ENCODE measurements around the gene MPI.

GRCh38 chr15:74864296-74864695, 25.5 kb upstream of the MPI start:
- TF ChIP-seq CTCF (IDR thresholded peaks at IDR 0.05), result no peak
- no peak for TF ChIP-seq POLR2A (IDR thresholded peaks at IDR 0.05)

Measured in lower leg skin (tissue), 3 donors.